Activated CD4-positive, alpha-beta T cell treated with anti-CD3 and anti-CD28 coated beads for 36 hours (primary cell): ENCODE results near the gene FNDC8. TPM values are rescaled to one million over a fixed set of nuclear protein-coding genes. Genes with fewer than 3 reads are reported as not detected.
A peak's percentile ranks its signal among the peaks of the same experiment; 100 is the strongest.
"Not testable (repeated sequence)": the region's sequence is repeated elsewhere in the genome, so short reads cannot be mapped to it uniquely, and the experiment has no call there.

Experiments used
- ATAC-seq: fragments of 200-7000 bp; cut with Tn5 transposase; one replicate; pipeline ENCODE4 v1.10.0; 2021; ENCODE audit warnings: mild to moderate bottlenecking, moderate library complexity
- CTCF ChIA-PET: fragments of 350-600 bp; sonication (Branson Sonifier 250); formaldehyde crosslinking; loops from one replicate; lab custom pipeline; 2021; ENCODE audit warnings: antibody characterized with exemption; lab: Charles Lee
- POLR2A ChIA-PET: fragments of 350-600 bp; sonication (Branson Sonifier 250); formaldehyde crosslinking; loops from one replicate; lab custom pipeline; 2021; ENCODE audit warnings: antibody characterized with exemption, inconsistent platforms; lab: Charles Lee
- DNase-seq: peaks from one replicate; pipeline ENCODE4 v3.0.0-alpha.2; 2020
- H3K27ac Mint-ChIP-seq: one replicate; pipeline ENCODE4 v1.8.0; 2021; ENCODE audit warnings: mixed read lengths
- H3K27me3 Mint-ChIP-seq: one replicate; pipeline ENCODE4 v1.8.0; 2021; ENCODE audit warnings: mixed read lengths
- H3K36me3 Mint-ChIP-seq: one replicate; pipeline ENCODE4 v1.8.0; 2021; ENCODE audit warnings: low read depth, mixed read lengths
- H3K4me1 Mint-ChIP-seq: one replicate; pipeline ENCODE4 v1.8.0; 2021; ENCODE audit warnings: mixed read lengths
- H3K4me3 Mint-ChIP-seq: one replicate; pipeline ENCODE4 v1.8.0; 2021; ENCODE audit warnings: mild to moderate bottlenecking, moderate library complexity, mixed read lengths
- H3K9me3 Mint-ChIP-seq: one replicate; pipeline ENCODE4 v1.8.0; 2021; ENCODE audit warnings: low read depth, mixed read lengths
- intact Hi-C, 2 experiments: fragments of 100-400 bp; cut with DNase I in 1 of 2; cut with micrococcal nuclease in 1 of 2; formaldehyde crosslinking; loops; one replicate each; pipeline versions ENCODE4 v1.14.2 to v1.15.1; 2022 to 2024; cut with DNase I, micrococcal nuclease
- total RNA-seq, 2 experiments: library from RNA; stranded (reverse); gene quantifications; one replicate each; pipeline ENCODE4 v1.2.3, GENCODE V29; 2021

The FNDC8 gene
- total RNA-seq, 2 experiments from 2014 or later, result not detected

DNA sequence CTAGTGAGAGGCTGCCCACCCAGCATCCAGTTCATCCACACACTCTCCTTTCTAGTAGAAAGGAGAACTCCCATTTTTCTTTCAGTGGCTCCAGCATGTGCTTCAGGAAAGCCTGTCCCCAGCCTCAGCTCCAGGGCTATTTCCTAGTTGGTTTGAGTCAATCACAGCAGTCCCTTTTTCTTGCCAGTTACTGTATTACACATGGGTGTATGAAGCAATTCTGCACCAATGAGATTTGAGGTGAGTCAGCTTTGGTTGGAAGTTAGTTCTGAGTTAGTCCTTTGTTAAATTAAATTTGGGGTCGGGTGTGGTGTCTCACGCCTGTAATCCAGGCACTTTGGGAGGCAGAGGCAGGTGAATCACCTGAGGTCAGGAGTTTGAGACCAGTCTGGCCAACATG is 26.5 kb upstream of the FNDC8 start:
- POLR2A ChIA-PET, result no interaction called here
- H3K4me3 Mint-ChIP-seq, result no peak overlapping the region
- CTCF ChIA-PET, result interaction anchor here (0.6 to 2.2 kb wide), 5 partner anchors 10 to 97 kb away, joined by 3 to 12 read pairs (median 4); partner anchors contain the start of gene RAD51D
- H3K27ac Mint-ChIP-seq, result no peak overlapping the region
- DNase-seq (no peak), ATAC-seq (peak; percentile 68)
- H3K4me1 Mint-ChIP-seq, result peaks cover 11% of the 10 kb centered on the region
- no peaks in the 10 kb centered on the region for H3K9me3 Mint-ChIP-seq
- H3K36me3 Mint-ChIP-seq, result peaks cover 9% of the 10 kb centered on the region
- H3K27me3 Mint-ChIP-seq, result no peaks in the 10 kb centered on the region
- intact Hi-C loops, result no loop called here

DNA sequence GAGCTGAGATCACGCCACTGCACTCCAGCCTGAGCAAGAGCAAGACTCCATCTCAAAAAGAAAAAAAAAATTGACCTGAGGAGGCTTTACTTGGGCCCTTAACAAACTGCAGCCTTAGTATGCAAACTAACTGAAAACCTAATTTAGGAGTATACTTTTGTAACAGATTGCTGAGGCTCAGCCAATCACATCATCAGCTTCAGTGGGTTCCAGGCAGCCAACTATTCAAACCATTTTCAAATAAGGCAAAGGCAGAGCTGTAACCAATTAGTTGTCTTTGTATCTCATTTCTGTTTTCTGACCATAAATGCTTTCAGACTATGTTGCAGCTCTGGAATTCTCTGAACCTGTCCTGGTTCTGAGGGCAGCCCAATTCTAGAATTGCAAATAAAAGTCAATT is 25.7 kb upstream of the FNDC8 start:
- Mint-ChIP-seq H3K9me3 (no peaks in the 10 kb centered on the region), H3K4me3 (no peak overlapping the region), H3K36me3 (peaks cover 15% of the 10 kb centered on the region), H3K27me3 (no peaks in the 10 kb centered on the region), H3K27ac (no peak overlapping the region), H3K4me1 (peaks cover 10% of the 10 kb centered on the region)
- no peak for DNase-seq
- no peak for ATAC-seq
- POLR2A ChIA-PET, result no interaction called here
- CTCF ChIA-PET, result interaction anchor here (0.9 to 2.2 kb wide), 2 partner anchors 24 to 98 kb away, joined by 3 to 12 read pairs; partner anchors contain the start of gene RAD51D
- intact Hi-C loops, result no loop called here

DNA sequence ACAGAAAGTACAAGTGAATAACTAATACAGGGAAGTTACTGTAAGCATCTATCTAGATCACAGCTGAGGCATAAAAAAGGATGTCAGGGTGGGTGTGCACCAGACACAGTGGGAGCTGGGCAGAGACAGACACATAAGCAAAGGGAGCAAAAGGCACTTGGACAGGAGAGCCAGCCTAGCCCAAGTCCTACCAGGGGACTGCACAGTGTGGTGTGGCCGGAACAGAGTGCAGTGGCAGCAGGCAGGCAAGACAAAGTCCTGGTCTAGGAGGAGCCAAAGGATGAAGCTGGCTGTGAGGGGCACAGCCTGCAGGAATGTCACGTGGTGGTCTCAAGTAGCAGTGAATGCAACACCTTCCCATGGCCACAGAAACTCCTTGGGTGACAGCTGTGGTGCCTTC is 23.6 kb upstream of the FNDC8 start:
- H3K4me1 Mint-ChIP-seq, result peaks cover 5% of the 10 kb centered on the region
- no peaks in the 10 kb centered on the region for H3K9me3 Mint-ChIP-seq
- ATAC-seq, result no peak
- no peaks in the 10 kb centered on the region for H3K27me3 Mint-ChIP-seq
- no peak overlapping the region for H3K27ac Mint-ChIP-seq
- ChIA-PET POLR2A (interaction anchor here (0.7 kb wide), 1 partner anchor 29 kb away, joined by 4 read pairs; no protein-coding TSS in a partner anchor), CTCF (interaction anchor here (0.6 to 1.6 kb wide), 2 partner anchors 22 to 61 kb away, joined by 4 to 5 read pairs; partner anchors contain the start of gene RAD51D)
- intact Hi-C loops, result no loop called here
- no peak for DNase-seq
- no peak overlapping the region for H3K4me3 Mint-ChIP-seq
- H3K36me3 Mint-ChIP-seq, result peaks cover 22% of the 10 kb centered on the region

DNA sequence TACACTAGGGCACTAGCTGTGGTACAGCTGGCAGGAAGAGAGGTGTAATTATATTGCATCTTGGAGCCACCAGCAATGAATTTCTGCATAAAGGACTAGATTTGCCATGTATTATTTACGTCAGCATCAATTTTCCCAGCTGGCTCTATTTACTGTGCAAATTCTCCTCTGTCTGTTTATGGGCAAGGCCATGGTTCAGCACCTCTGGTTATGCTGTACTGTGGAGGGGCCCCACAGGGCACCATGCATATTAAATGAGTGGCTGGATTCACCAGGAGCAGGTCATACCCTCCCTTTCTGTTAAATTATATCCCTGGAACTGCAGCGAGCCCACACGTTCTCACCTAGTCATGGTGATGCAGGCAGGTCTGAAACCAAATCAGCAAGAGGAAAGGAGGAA is 21.5 kb upstream of the FNDC8 start:
- ATAC-seq (no peak), DNase-seq (no peak)
- peaks cover 27% of the 10 kb centered on the region for H3K36me3 Mint-ChIP-seq
- H3K9me3 Mint-ChIP-seq, result no peaks in the 10 kb centered on the region
- H3K4me1 Mint-ChIP-seq, result peaks cover 5% of the 10 kb centered on the region
- intact Hi-C loops, result no loop called here
- no peak overlapping the region for H3K4me3 Mint-ChIP-seq
- ChIA-PET POLR2A (no interaction called here), CTCF (interaction anchor here (1.7 kb wide), 1 partner anchor 10 kb away, joined by 7 read pairs; no protein-coding TSS in a partner anchor)
- H3K27me3 Mint-ChIP-seq, result no peaks in the 10 kb centered on the region
- no peak overlapping the region for H3K27ac Mint-ChIP-seq

DNA sequence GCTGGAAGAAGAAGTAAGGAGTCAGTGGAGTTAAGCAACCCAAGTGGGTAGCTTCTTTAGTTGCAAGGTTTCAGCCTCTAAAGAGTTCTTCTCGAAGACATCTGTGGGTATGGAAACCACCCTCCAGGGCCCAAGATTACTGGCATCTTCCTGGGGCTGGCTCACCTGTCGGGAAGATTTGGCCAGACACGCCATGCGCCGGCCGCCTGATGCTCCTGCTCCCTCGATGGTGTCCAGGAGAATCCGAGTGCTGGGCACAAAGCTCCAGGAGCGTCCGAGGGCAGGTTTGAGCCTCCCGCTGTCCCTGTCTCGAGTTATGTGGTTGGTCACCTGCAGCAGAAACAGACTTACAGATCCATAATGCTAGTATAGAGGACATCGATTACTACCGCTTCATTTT is 20.4 kb upstream of the FNDC8 start:
- no peak overlapping the region for H3K27ac Mint-ChIP-seq
- no peaks in the 10 kb centered on the region for H3K9me3 Mint-ChIP-seq
- intact Hi-C loops, result no loop called here
- no peaks in the 10 kb centered on the region for H3K27me3 Mint-ChIP-seq
- no peak overlapping the region for H3K4me3 Mint-ChIP-seq
- ChIA-PET POLR2A (no interaction called here), CTCF (interaction anchor here (1.7 kb wide), 1 partner anchor 11 kb away, joined by 7 read pairs; no protein-coding TSS in a partner anchor)
- peaks cover 5% of the 10 kb centered on the region for H3K4me1 Mint-ChIP-seq
- peaks cover 29% of the 10 kb centered on the region for H3K36me3 Mint-ChIP-seq
- no peak for ATAC-seq
- no peak for DNase-seq

DNA sequence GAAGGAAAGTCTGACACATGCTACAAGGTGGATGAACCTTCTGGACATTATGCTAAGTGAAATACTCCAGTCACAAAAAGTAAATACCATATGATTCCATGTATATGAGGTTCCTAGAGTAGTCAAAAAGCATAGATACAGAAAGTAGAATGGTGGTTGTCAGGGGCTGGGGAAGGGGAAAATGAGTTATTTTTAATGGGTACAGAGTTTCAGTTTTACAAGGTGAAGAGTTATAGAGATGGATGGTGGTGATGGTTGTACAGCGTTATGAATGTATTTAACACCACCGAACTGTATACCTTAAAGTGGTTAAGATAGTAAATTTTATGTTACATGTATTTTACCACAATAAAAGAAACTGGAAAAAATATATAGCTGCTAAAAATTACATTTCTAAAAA is 19.7 kb upstream of the FNDC8 start:
- Mint-ChIP-seq H3K27ac (no peak overlapping the region), H3K36me3 (peaks cover 36% of the 10 kb centered on the region), H3K4me3 (no peak overlapping the region), H3K4me1 (peaks cover 5% of the 10 kb centered on the region), H3K27me3 (no peaks in the 10 kb centered on the region), H3K9me3 (no peaks in the 10 kb centered on the region)
- ATAC-seq (no peak), DNase-seq (no peak)
- CTCF ChIA-PET, result interaction anchor here (1.6 kb wide), 1 partner anchor 18 kb away, joined by 10 read pairs; the partner anchor contains the start of gene RAD51D
- POLR2A ChIA-PET, result no interaction called here
- intact Hi-C loops, result no loop called here

DNA sequence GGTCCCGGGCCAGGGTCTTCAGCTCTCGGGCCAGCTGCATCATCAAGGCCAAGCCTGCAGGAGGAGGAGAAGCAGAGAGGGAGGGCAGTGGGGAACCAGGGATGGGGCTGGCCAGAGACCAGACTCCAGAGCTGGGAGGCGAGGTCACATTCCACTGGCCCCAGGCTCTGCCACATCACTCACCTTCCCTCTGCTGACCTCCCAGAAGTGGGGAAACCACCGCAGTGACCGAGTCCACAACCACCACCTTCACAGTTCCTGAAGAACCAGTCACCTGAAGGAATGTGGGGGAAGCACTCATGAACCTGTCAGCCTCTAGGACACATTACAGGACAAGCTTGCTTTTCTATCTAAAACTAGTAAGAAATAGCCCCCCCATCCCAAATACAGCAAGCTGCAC is 18.1 kb upstream of the FNDC8 start:
- Mint-ChIP-seq H3K9me3 (no peaks in the 10 kb centered on the region), H3K27me3 (no peaks in the 10 kb centered on the region), H3K4me3 (no peak overlapping the region), H3K4me1 (peaks cover 5% of the 10 kb centered on the region), H3K27ac (no peak overlapping the region), H3K36me3 (peaks cover 40% of the 10 kb centered on the region)
- ATAC-seq (no peak), DNase-seq (no peak)
- ChIA-PET CTCF (interaction anchor here (0.7 to 1.6 kb wide), 3 partner anchors 11 to 99 kb away, joined by 3 to 10 read pairs (median 3); partner anchors contain the start of gene RAD51D), POLR2A (no interaction called here)
- intact Hi-C loops, result no loop called here

DNA sequence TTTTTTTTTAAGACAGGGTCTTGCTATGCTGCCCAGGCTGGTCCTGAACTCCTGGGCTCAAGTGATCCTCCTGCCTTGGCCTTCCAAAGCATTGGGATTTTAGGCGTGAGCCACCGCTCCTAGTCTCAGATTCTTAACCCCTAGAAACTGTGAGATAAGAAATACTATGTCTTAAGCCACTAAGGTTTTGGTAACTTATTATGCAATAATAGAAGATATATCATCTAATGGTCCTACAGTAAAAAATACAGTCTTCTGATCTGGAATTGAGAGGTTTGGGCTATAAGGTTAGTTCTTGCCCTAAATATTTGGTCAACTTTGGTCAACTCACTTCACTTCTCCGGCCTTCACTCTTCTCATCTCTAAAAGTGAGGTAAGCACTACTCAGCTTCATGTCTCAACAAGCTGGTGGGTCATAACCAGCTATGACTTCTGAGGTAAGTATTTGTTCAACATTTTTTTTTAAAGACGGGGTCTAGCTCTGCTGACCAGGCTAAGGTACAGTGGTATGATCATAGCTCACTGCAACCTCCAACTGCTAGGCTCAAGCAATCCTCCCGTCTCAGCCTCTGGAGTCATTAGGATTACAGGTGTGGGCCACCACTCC is 16.5 kb upstream of the FNDC8 start:
- H3K27ac Mint-ChIP-seq, result no peak overlapping the region
- peaks cover 7% of the 10 kb centered on the region for H3K4me1 Mint-ChIP-seq
- H3K4me3 Mint-ChIP-seq, result no peak overlapping the region
- peaks cover 37% of the 10 kb centered on the region for H3K36me3 Mint-ChIP-seq
- intact Hi-C loops, result no loop called here
- ChIA-PET CTCF (interaction anchor here (0.8 kb wide), 1 partner anchor 131 kb away, joined by 4 read pairs; no protein-coding TSS in a partner anchor), POLR2A (no interaction called here)
- DNase-seq (no peak), ATAC-seq (no peak)
- no peaks in the 10 kb centered on the region for H3K9me3 Mint-ChIP-seq
- no peaks in the 10 kb centered on the region for H3K27me3 Mint-ChIP-seq

DNA sequence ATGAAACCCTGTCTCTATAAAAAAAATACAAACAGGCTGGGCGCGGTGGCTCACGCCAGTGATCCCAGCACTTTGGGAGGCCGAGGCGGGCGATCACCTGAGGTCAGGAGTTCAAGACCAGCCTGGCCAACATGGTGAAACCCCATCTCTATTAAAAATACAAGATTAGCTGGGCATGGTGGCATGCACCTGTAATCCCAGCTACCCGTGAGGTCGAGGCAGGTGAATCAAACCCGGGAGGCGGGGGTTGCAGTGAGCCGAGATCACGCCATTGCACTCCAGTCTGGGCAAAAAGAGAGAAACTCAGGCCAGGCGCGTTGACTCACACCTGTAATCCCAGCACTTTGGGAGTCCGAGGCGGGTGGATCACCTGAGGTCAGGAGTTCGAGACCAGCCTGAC is 10.6 kb upstream of the FNDC8 start:
- intact Hi-C loops, H3K27ac Mint-ChIP-seq, DNase-seq, H3K4me3 Mint-ChIP-seq, H3K27me3 Mint-ChIP-seq, POLR2A ChIA-PET, H3K9me3 Mint-ChIP-seq, H3K4me1 Mint-ChIP-seq, ATAC-seq: not testable (repeated sequence)
- CTCF ChIA-PET, result interaction anchor here (1.4 to 1.7 kb wide), 2 partner anchors 9 to 89 kb away, joined by 3 to 7 read pairs; partner anchors contain the start of gene RAD51D
- H3K36me3 Mint-ChIP-seq, result peaks cover 29% of the 10 kb centered on the region

DNA sequence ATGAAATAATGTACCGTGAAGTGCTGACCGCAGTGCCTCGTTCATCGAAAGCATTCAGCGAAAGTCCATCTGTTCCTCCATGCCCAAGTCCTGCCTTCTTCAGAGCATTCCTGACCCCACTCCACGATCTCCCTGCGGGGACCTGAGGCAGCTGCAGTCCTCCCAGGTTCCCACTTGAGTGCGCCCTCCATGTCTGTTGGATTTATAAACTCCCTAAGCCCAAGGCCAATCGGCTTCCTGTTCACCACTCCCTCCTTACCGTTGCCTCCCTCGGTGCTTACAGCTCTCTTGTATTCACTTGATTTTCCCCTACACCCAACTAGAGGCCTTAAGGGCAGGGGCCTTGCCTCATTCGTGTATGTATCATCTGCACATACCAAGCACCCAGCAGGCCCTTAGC is 4.6 kb upstream of the FNDC8 start:
- CTCF ChIA-PET, result interaction anchor here (2.5 kb wide), 1 partner anchor 118 kb away, joined by 15 read pairs; no protein-coding TSS in a partner anchor

DNA sequence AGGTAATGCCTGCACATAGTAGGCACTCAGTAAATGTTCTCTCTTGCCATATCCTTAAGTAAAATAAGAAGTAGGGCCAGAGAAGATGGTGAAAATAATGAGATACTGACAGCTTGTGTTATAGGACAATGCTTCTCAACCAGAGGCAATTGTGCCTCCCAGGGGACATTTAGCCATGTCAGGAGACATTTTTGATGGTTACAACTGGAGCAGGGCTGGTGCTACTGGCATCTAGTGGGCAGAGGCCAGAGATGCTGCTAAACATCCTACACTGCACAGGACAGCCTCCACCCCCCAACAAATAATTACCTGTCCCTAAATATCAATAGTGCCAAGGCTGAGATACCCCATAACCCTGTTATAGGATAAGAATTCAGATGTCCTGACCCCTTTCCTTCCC is 3.4 kb upstream of the FNDC8 start:
- Mint-ChIP-seq H3K27ac (peak overlapping the region; percentile 67), H3K36me3 (peaks cover 23% of the 10 kb centered on the region), H3K4me3 (peak overlapping the region; percentile 85), H3K4me1 (peaks cover 33% of the 10 kb centered on the region), H3K27me3 (no peaks in the 10 kb centered on the region), H3K9me3 (no peaks in the 10 kb centered on the region)
- intact Hi-C loops, result loop anchor here (2.0 to 5.0 kb wide), 4 partner anchors 296 to 917 kb away; no protein-coding TSS in a partner anchor
- CTCF ChIA-PET, result interaction anchor here (1.5 to 3.7 kb wide), 7 partner anchors 28 to 576 kb away, joined by 6 to 28 read pairs (median 15); partner anchors contain the start of gene LIG3
- POLR2A ChIA-PET, result interaction anchor here (0.6 to 0.7 kb wide), 2 partner anchors 19 to 664 kb away, joined by 3 to 5 read pairs; no protein-coding TSS in a partner anchor
- ATAC-seq (peak; percentile 49), DNase-seq (peak; percentile 64)

More for the DNA sequence above, 4.6 kb upstream of the FNDC8 start:
- Mint-ChIP-seq H3K27ac (no peak overlapping the region), H3K27me3 (no peaks in the 10 kb centered on the region), H3K36me3 (peaks cover 23% of the 10 kb centered on the region), H3K4me3 (no peak overlapping the region), H3K9me3 (no peaks in the 10 kb centered on the region), H3K4me1 (peaks cover 33% of the 10 kb centered on the region)
- POLR2A ChIA-PET, result interaction anchor here (0.5 kb wide), 1 partner anchor 421 kb away, joined by 3 read pairs; no protein-coding TSS in a partner anchor
- intact Hi-C loops, result loop anchor here in 1 of 2 experiments (5.0 kb wide), 1 partner anchor 295 kb away; no protein-coding TSS in a partner anchor
- ATAC-seq, result no peak
- no peak for DNase-seq
